Neutrophil (primary cell): ENCODE data around the gene RHOU.

Source experiments
- H3K27ac ChIP-seq: fragments of 200-600 bp; sonication (generic); 2 replicates; pipeline ENCODE4 v1.5.1; 2016; ENCODE audit warnings: mild to moderate bottlenecking, moderate library complexity
- H3K27me3 ChIP-seq: fragments of 200-600 bp; sonication (generic); 2 replicates; pipeline ENCODE4 v1.6.0; 2016; ENCODE audit warnings: mild to moderate bottlenecking
- H3K36me3 ChIP-seq: fragments of 200-600 bp; sonication (generic); 2 replicates; pipeline ENCODE4 v1.5.1; 2017
- H3K4me1 ChIP-seq, 2 experiments: fragments of 200-600 bp in 1 of 2; sonication (generic) in 1 of 2; 1 replicate in 1 of 2; 2 replicates in 1 of 2; pipeline versions ENCODE4 v1.5.1 to v1.6.1; 2013 to 2016; ENCODE audit warnings: low read depth in 1 of 2, low read length in 1 of 2, mild to moderate bottlenecking in 1 of 2, moderate library complexity in 1 of 2; ENCODE audit not compliant: control insufficient read depth in 1 of 2, insufficient read depth in 1 of 2
- H3K4me3 ChIP-seq, 2 experiments: fragments of 200-600 bp in 1 of 2; sonication (generic) in 1 of 2; 1 replicate in 1 of 2; 2 replicates in 1 of 2; pipeline ENCODE4 v1.5.1; 2013 to 2016; ENCODE audit warnings: low read depth in 1 of 2, low read length in 1 of 2, mild to moderate bottlenecking in 1 of 2, moderate library complexity in 1 of 2
- H3K9me3 ChIP-seq: fragments of 200-600 bp; sonication (generic); 2 replicates; pipeline ENCODE4 v1.5.1; 2016
- TF ChIP-seq, protein P1 (sequence below): fragments of 200-600 bp; sonication (generic); IDR thresholded peaks from 2 replicates; pipeline ENCODE4 v1.5.1; 2016; ENCODE audit warnings: antibody characterized with exemption

Gene RHOU

DNA sequence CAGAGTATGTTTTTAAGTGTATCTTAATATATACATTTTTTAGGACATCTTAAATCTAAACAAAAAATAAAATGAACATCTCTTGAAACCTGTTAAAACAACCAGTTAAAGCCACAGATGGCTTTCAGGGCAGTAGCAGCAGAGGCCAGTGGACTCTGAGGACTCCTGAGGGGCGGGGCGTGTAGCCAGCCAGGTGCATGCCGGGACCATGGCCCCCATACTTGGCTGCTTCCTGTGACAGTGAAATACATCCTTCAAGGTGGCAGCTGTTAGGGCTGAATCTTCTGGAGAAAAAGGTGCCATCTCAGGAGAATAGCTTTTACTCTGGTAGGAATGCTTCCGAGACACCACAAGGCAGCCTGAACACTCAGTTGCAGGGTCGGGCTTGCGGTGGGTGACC lies 9.6 kb downstream of the RHOU start:
- TF ChIP-seq, protein P1, sequence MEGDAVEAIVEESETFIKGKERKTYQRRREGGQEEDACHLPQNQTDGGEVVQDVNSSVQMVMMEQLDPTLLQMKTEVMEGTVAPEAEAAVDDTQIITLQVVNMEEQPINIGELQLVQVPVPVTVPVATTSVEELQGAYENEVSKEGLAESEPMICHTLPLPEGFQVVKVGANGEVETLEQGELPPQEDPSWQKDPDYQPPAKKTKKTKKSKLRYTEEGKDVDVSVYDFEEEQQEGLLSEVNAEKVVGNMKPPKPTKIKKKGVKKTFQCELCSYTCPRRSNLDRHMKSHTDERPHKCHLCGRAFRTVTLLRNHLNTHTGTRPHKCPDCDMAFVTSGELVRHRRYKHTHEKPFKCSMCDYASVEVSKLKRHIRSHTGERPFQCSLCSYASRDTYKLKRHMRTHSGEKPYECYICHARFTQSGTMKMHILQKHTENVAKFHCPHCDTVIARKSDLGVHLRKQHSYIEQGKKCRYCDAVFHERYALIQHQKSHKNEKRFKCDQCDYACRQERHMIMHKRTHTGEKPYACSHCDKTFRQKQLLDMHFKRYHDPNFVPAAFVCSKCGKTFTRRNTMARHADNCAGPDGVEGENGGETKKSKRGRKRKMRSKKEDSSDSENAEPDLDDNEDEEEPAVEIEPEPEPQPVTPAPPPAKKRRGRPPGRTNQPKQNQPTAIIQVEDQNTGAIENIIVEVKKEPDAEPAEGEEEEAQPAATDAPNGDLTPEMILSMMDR, result no peak
- no peaks in the 10 kb centered on the region for H3K27me3 ChIP-seq
- no peaks in the 10 kb centered on the region for H3K4me1 ChIP-seq
- no peaks in the 10 kb centered on the region for H3K9me3 ChIP-seq
- H3K36me3 ChIP-seq, result peaks cover 53% of the 10 kb centered on the region
- H3K4me3 ChIP-seq, result no peak overlapping the region
- no peak overlapping the region for H3K27ac ChIP-seq

DNA sequence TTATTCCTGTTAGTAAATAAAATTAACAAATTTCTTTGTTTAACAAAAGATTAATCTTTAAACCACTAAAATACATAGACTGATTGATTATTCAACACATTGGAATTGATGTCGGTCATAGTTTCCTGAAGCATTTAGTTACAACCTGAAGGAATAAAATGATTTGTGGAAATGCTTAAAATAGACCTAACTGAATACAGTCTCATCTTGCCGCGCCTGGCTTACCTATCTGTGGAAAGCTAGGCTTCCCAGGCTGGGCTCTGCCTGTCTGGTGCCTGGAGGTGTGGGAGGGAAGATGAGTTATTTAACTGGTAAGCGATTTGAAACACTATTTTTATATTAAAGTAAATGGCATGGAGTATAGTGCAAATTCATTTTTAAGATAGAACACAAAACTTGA lies 10.2 kb downstream of the RHOU start:
- no peak overlapping the region for H3K4me3 ChIP-seq
- no peaks in the 10 kb centered on the region for H3K4me1 ChIP-seq
- TF ChIP-seq, protein P1, result no peak
- no peaks in the 10 kb centered on the region for H3K27me3 ChIP-seq
- H3K36me3 ChIP-seq, result peaks cover 52% of the 10 kb centered on the region
- no peak overlapping the region for H3K27ac ChIP-seq
- no peaks in the 10 kb centered on the region for H3K9me3 ChIP-seq

DNA sequence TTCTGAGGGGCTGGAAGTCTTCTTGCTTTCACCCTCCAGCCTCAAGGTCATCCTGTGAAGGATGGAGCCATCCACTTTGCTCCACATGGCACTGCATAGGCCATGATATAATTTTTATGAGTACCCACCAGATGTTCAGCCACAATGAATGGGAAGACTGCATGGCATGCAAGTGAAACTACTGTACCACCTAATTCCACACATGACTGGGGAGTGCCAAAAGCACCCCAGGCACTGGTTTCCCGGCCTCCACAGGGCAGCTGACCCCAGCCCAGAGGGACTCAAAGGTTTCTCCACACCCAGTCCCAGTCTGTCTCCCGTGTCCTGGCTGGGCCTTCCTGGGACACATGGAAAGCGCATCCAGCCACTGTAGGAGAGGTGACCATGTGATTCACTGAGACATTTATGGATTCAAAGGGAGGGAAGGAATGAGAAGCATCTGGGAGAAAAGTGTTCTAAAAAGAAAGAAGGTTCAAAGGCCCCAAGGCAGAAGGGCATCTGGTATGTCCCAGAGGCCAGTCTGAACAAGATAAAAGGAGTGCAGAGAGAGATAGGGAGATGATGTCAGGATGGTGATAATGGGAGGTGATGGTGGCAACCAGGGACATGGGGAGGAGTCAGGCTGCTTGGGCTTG lies 12.1 kb downstream of the RHOU start:
- no peaks in the 10 kb centered on the region for H3K4me1 ChIP-seq
- H3K9me3 ChIP-seq, result no peaks in the 10 kb centered on the region
- peaks cover 46% of the 10 kb centered on the region for H3K36me3 ChIP-seq
- TF ChIP-seq, protein P1, result no peak
- no peak overlapping the region for H3K4me3 ChIP-seq
- no peak overlapping the region for H3K27ac ChIP-seq
- H3K27me3 ChIP-seq, result no peaks in the 10 kb centered on the region

DNA sequence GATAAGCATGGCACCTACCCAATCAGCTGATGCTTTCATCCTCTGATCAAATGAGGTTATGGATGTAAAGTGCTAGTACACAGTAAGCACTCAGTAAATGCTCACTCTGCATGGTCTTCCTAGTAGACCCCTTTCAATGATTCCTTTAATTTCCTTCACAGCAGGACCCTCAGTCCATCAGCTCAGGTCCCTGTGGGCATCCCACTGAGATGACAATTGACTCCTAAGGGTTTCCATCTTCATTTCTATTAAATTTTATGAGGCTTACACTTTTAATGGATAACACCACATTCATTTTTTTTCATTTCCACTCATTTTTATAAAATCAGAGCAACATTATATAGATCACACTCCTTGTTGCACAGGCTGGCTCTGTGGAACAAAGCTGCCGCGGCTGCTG lies 12.8 kb downstream of the RHOU start:
- TF ChIP-seq, protein P1, result no peak
- Histone ChIP-seq H3K36me3 (peaks cover 40% of the 10 kb centered on the region), H3K27ac (no peak overlapping the region), H3K4me3 (no peak overlapping the region), H3K27me3 (peaks cover 4% of the 10 kb centered on the region), H3K9me3 (no peaks in the 10 kb centered on the region), H3K4me1 (no peaks in the 10 kb centered on the region)

DNA sequence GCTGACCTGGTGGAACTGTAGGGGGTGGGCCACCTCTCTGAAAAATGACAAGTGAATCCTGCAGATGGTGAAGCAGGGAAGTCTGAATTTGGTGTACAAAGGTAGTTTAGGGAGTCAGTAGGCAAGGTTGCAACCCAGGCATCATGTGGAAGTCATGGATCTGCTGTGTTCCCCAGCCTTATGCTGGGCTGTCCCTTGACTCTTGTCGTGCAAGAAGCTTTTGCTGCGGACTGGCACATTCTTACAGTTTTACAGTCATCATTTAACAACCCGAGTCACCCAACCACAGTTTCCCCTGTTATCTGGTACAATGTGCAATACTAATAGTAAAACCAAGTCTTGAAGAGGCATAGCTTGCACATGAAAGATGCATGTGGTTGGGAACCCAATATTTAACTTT lies 13.2 kb downstream of the RHOU start:
- Histone ChIP-seq H3K4me1 (no peaks in the 10 kb centered on the region), H3K36me3 (peaks cover 36% of the 10 kb centered on the region), H3K4me3 (no peak overlapping the region), H3K27ac (no peak overlapping the region), H3K9me3 (no peaks in the 10 kb centered on the region), H3K27me3 (peaks cover 8% of the 10 kb centered on the region)
- TF ChIP-seq, protein P1, result no peak
